Esophagus squamous epithelium (tissue), 4 donors: ENCODE data around the gene OR5B2.

Experiments used
- POLR2A ChIP-seq, 4 donors: fragments of 450-650 bp; IDR thresholded peaks; one replicate each; pipeline ENCODE4 v1.6.1; 2017; ENCODE audit warnings: antibody characterized with exemption in 4 of 4, mild to moderate bottlenecking in 4 of 4, moderate library complexity in 3 of 4
- TF ChIP-seq, protein P1 (sequence below), 6 experiments: fragments of 450-650 bp in 4 of 6; fragments of 200-600 bp in 2 of 6; sonication (generic) in 2 of 6; IDR thresholded peaks; one replicate each; pipeline ENCODE4 v1.5.1; 2016 to 2019; ENCODE audit warnings: antibody characterized with exemption in 6 of 6, mild to moderate bottlenecking in 4 of 6, moderate library complexity in 4 of 6

DNA sequence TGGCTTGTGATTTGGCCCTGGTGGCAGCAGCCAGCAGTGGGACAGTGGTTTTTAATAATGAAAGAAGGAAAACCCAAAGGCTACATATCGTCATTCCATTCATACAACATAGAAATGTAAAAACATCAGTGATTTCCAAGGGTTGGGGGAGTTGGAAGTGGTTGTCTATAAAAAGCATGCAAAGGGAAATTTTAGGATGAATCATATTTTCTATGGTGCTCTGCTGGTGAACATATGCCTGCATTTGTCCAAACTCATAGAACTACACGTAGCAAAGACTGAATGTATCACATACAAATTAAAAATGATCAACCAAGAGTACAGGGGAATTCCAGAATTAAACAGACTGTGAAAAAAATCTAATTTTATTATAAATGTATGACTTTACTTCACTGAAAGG, 32.3 kb downstream of the OR5B2 start:
- TF ChIP-seq, protein P1, sequence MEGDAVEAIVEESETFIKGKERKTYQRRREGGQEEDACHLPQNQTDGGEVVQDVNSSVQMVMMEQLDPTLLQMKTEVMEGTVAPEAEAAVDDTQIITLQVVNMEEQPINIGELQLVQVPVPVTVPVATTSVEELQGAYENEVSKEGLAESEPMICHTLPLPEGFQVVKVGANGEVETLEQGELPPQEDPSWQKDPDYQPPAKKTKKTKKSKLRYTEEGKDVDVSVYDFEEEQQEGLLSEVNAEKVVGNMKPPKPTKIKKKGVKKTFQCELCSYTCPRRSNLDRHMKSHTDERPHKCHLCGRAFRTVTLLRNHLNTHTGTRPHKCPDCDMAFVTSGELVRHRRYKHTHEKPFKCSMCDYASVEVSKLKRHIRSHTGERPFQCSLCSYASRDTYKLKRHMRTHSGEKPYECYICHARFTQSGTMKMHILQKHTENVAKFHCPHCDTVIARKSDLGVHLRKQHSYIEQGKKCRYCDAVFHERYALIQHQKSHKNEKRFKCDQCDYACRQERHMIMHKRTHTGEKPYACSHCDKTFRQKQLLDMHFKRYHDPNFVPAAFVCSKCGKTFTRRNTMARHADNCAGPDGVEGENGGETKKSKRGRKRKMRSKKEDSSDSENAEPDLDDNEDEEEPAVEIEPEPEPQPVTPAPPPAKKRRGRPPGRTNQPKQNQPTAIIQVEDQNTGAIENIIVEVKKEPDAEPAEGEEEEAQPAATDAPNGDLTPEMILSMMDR (IDR thresholded peaks at IDR 0.05), result no peak
- TF ChIP-seq POLR2A (IDR thresholded peaks at IDR 0.05), result no peak
